ENCODE results near the gene UBE2N.

UBE2N gene

DNA sequence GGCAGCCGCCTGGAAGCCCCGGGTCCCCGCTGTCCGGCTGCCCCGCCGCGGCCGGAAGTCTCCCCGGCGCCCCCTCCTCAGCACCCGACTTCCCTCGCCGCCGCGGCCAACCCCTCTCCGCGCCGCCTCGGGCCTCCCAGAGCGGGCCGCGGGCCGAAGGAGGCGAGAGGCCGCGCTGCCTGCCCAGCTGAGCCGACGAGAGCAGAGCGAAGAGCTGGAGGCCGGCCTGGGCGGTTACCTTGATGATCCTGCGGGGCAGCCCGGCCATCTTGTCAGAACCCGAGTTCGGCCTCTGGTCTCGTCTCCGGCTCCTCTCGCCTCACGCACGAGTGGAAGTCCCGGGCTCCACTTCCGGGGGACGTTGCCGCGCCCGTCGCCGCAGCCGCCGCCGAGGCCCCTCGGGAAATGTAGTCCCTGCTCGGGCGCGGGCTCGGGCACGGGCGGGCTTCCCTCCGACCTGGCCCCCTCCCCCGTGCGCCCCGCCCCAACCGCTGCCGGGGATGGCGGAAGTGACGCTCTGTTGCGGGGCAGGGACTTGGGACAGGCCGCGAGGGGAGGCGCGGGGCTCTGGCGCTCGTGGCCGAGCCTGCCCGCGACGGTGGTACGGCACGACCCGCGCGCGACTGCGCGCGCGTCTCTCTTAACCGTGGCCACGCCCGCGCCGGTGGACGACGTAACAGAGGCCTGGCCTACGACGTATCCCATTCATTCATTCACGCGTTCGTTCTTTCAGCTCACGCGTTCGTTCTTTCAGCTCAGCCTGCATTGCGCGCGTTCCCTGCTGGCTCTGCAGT lies at the start of gene UBE2N (continued):
- TF ChIP-seq, protein P1, sequence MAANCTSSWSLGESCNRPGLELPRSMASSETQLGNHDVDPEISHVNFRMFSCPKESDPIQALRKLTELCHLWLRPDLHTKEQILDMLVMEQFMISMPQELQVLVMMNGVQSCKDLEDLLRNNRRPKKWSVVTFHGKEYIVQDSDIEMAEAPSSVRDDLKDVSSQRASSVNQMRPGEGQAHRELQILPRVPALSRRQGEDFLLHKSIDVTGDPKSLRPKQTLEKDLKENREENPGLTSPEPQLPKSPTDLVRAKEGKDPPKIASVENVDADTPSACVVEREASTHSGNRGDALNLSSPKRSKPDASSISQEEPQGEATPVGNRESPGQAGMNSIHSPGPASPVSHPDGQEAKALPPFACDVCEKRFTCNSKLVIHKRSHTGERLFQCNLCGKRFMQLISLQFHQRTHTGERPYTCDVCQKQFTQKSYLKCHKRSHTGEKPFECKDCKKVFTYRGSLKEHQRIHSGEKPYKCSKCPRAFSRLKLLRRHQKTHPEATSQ (tag by site-specific recombination; IDR thresholded peaks at IDR 0.05), result peak; percentile 47; the same call in 1 of the 2 replicates
- TF ChIP-seq ZNF560 (tag by site-specific recombination; IDR thresholded peaks at IDR 0.05; ENCODE audit: borderline replicate concordance), result no peak
- no peak for TF ChIP-seq IKZF3 (tag by site-specific recombination; IDR thresholded peaks at IDR 0.05)
- TF ChIP-seq, protein P2, sequence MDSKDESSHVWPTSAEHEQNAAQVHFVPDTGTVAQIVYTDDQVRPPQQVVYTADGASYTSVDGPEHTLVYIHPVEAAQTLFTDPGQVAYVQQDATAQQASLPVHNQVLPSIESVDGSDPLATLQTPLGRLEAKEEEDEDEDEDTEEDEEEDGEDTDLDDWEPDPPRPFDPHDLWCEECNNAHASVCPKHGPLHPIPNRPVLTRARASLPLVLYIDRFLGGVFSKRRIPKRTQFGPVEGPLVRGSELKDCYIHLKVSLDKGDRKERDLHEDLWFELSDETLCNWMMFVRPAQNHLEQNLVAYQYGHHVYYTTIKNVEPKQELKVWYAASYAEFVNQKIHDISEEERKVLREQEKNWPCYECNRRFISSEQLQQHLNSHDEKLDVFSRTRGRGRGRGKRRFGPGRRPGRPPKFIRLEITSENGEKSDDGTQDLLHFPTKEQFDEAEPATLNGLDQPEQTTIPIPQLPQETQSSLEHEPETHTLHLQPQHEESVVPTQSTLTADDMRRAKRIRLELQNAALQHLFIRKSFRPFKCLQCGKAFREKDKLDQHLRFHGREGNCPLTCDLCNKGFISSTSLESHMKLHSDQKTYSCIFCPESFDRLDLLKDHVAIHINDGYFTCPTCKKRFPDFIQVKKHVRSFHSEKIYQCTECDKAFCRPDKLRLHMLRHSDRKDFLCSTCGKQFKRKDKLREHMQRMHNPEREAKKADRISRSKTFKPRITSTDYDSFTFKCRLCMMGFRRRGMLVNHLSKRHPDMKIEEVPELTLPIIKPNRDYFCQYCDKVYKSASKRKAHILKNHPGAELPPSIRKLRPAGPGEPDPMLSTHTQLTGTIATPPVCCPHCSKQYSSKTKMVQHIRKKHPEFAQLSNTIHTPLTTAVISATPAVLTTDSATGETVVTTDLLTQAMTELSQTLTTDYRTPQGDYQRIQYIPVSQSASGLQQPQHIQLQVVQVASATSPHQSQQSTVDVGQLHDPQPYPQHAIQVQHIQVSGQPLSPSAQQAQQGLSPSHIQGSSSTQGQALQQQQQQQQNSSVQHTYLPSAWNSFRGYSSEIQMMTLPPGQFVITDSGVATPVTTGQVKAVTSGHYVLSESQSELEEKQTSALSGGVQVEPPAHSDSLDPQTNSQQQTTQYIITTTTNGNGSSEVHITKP (tag by site-specific recombination; IDR thresholded peaks at IDR 0.05), result peak; percentile 85
- TF ChIP-seq HOXD13 (CRISPR knock-in tag; IDR thresholded peaks at IDR 0.05; ENCODE audit: borderline replicate concordance), result no peak
- peak; percentile 70; the same call in 1 of the 2 replicates for TF ChIP-seq ZXDB (tag by site-specific recombination; IDR thresholded peaks at IDR 0.05)
- no peak for TF ChIP-seq ZNF48 (tag by site-specific recombination; IDR thresholded peaks at IDR 0.05)
- peak; percentile 82 for TF ChIP-seq ZEB2 (tag by site-specific recombination; IDR thresholded peaks at IDR 0.05)
- TF ChIP-seq, protein P3, sequence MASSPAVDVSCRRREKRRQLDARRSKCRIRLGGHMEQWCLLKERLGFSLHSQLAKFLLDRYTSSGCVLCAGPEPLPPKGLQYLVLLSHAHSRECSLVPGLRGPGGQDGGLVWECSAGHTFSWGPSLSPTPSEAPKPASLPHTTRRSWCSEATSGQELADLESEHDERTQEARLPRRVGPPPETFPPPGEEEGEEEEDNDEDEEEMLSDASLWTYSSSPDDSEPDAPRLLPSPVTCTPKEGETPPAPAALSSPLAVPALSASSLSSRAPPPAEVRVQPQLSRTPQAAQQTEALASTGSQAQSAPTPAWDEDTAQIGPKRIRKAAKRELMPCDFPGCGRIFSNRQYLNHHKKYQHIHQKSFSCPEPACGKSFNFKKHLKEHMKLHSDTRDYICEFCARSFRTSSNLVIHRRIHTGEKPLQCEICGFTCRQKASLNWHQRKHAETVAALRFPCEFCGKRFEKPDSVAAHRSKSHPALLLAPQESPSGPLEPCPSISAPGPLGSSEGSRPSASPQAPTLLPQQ (tag by site-specific recombination; IDR thresholded peaks at IDR 0.05), result peak; percentile 62
- TF ChIP-seq ZBTB48 (tag by site-specific recombination; IDR thresholded peaks at IDR 0.05), result peak; percentile 71; the same call in 1 of the 2 replicates
- no peak for TF ChIP-seq ZNF169 (tag by site-specific recombination; IDR thresholded peaks at IDR 0.05)
- TF ChIP-seq ZSCAN23 (tag by site-specific recombination; IDR thresholded peaks at IDR 0.05), result no peak
- TF ChIP-seq ZNF202 (tag by site-specific recombination; IDR thresholded peaks at IDR 0.05; ENCODE audit: borderline replicate concordance), result no peak
- TF ChIP-seq KLF1 (tag by site-specific recombination; IDR thresholded peaks at IDR 0.05), result peak; percentile 49; the same call in 1 of the 2 replicates
- TF ChIP-seq ZNF391 (tag by site-specific recombination; IDR thresholded peaks at IDR 0.05; ENCODE audit: borderline replicate concordance, low read depth), result peak; percentile 61; the same call in 1 of the 2 replicates
- TF ChIP-seq ZSCAN16 (tag by site-specific recombination; IDR thresholded peaks at IDR 0.05), result no peak
- peak; percentile 62 for TF ChIP-seq ZNF2 (tag by site-specific recombination; IDR thresholded peaks at IDR 0.05)
- no peak for TF ChIP-seq ZNF175 (tag by site-specific recombination; IDR thresholded peaks at IDR 0.05)
- TF ChIP-seq ZNF548 (tag by site-specific recombination; IDR thresholded peaks at IDR 0.05), result no peak
- TF ChIP-seq, protein P4, sequence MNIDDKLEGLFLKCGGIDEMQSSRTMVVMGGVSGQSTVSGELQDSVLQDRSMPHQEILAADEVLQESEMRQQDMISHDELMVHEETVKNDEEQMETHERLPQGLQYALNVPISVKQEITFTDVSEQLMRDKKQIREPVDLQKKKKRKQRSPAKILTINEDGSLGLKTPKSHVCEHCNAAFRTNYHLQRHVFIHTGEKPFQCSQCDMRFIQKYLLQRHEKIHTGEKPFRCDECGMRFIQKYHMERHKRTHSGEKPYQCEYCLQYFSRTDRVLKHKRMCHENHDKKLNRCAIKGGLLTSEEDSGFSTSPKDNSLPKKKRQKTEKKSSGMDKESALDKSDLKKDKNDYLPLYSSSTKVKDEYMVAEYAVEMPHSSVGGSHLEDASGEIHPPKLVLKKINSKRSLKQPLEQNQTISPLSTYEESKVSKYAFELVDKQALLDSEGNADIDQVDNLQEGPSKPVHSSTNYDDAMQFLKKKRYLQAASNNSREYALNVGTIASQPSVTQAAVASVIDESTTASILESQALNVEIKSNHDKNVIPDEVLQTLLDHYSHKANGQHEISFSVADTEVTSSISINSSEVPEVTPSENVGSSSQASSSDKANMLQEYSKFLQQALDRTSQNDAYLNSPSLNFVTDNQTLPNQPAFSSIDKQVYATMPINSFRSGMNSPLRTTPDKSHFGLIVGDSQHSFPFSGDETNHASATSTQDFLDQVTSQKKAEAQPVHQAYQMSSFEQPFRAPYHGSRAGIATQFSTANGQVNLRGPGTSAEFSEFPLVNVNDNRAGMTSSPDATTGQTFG (tag by site-specific recombination; IDR thresholded peaks at IDR 0.05; ENCODE audit: borderline replicate concordance), result no peak
- no peak for TF ChIP-seq ZNF521 (tag by site-specific recombination; IDR thresholded peaks at IDR 0.05)
- 0 out of 2 replicates have a peak, but pooled peaks have one; percentile 44 for TF ChIP-seq KLF10 (tag by site-specific recombination; IDR thresholded peaks at IDR 0.05)
- peak; percentile 74 for TF ChIP-seq SP3 (tag by site-specific recombination; IDR thresholded peaks at IDR 0.05)

Data from HEK293 (cell line).